K562 (cell line): ENCODE measurements around the gene LIAS. TPM values are rescaled to one million over a fixed set of nuclear protein-coding genes. Genes with fewer than 3 reads are reported as not detected.

Experiments
- ATAC-seq: fragments of 200-7000 bp; cut with Tn5 transposase; 3 replicates; pipeline ENCODE4 v1.9.1; 2020; ENCODE audit warnings: moderate library complexity
- BruUV-seq: library from RNA; stranded (reverse); fragments of 400-500 nt; replicated peaks from 2 replicates; lab custom pipeline; 2021; lab: Mats Ljungman, UMichigan
- CTCF ChIA-PET: fragments of 300-600 bp; formaldehyde crosslinking; extraction: SDS; loops from one replicate; lab custom pipeline; 2021; ENCODE audit warnings: low intra/inter-chr PET ratio; lab: Yijun Ruan, JAX
- POLR2A ChIA-PET: fragments of 300-600, 350-650 bp; sonication (Branson Sonifier 250); formaldehyde crosslinking; extraction: SDS; loops from one replicate; lab custom pipeline; 2021; ENCODE audit warnings: antibody characterized with exemption, inconsistent platforms; lab: Yijun Ruan, JAX
- DNase-seq, 4 experiments: peaks; one replicate each; pipeline versions ENCODE4 v3.0.0 to v3.0.0-alpha.2; 2011 to 2018; ENCODE audit warnings: low spot score in 3 of 4, mixed read lengths in 3 of 4; ENCODE audit errors: extremely low read depth in 1 of 4
- FAIRE-seq: peaks from 2 replicates; lab custom pipeline; 2011; peaks lifted over from hg19 to GRCh38; lab: Jason Lieb, UNC
- H2AFZ ChIP-seq: 2 replicates; pipeline ENCODE4 v1.6.0; 2011; ENCODE audit warnings: low read depth, low read length, control low read depth, inconsistent platforms
- H3K27ac ChIP-seq: fragments of 200-600 bp; 3 replicates; pipeline ENCODE4 v1.8.0; 2011; ENCODE audit warnings: low read depth, mild to moderate bottlenecking, control low read depth, inconsistent platforms, low read length, moderate library complexity, mixed read lengths; ENCODE audit errors: extremely low read depth
- H3K27me3 ChIP-seq, 2 experiments: fragments of 300-600 bp in 1 of 2; 2 replicates in 1 of 2; 3 replicates in 1 of 2; pipeline versions ENCODE4 v1.6.0 to v1.8.0; 2011; ENCODE audit warnings: inconsistent platforms in 2 of 2, low read length in 2 of 2, mild to moderate bottlenecking in 1 of 2, mixed read lengths in 1 of 2, moderate library complexity in 1 of 2; ENCODE audit not compliant: control insufficient read depth in 2 of 2, insufficient read depth in 2 of 2
- H3K36me3 ChIP-seq: fragments of 300-600 bp; 3 replicates; pipeline ENCODE4 v1.8.0; 2011; ENCODE audit warnings: mild to moderate bottlenecking, low read length, inconsistent platforms; ENCODE audit not compliant: control insufficient read depth, insufficient read depth
- H3K4me1 ChIP-seq, 2 experiments: fragments of 200-600 bp in 1 of 2; replicated peaks in 1 of 2; 2 replicates in 1 of 2; 3 replicates in 1 of 2; pipeline versions ENCODE4 v1.5.1 to v1.8.0; 2011; ENCODE audit warnings: inconsistent platforms in 2 of 2, low read length in 2 of 2, mild to moderate bottlenecking in 1 of 2, mixed read lengths in 1 of 2, moderate library complexity in 1 of 2; ENCODE audit not compliant: control insufficient read depth in 2 of 2, insufficient read depth in 2 of 2
- H3K4me2 ChIP-seq: 2 replicates; pipeline ENCODE4 v1.6.1; 2011; ENCODE audit warnings: low read length, control low read depth, inconsistent platforms, mixed read lengths; ENCODE audit not compliant: insufficient read depth
- H3K4me3 ChIP-seq: fragments of 200-600 bp; sonication (generic), shearing (Covaris generic); 2 replicates; pipeline ENCODE4 v1.5.1; 2016; ENCODE audit warnings: control low read depth, inconsistent platforms
- H3K79me2 ChIP-seq: fragments of 200-600 bp; 3 replicates; pipeline ENCODE4 v1.8.0; 2011; ENCODE audit warnings: low read length, inconsistent platforms; ENCODE audit not compliant: control insufficient read depth, insufficient read depth
- H3K9ac ChIP-seq, 2 experiments: 2 replicates each; pipeline versions ENCODE4 v1.6.0 to v1.6.1; 2011; ENCODE audit warnings: low read depth in 2 of 2, low read length in 2 of 2, control low read depth in 1 of 2, inconsistent platforms in 1 of 2, mild to moderate bottlenecking in 1 of 2, mixed read lengths in 1 of 2; ENCODE audit not compliant: insufficient read depth in 1 of 2
- H3K9me1 ChIP-seq: one replicate; pipeline ENCODE4 v1.6.0; 2011; ENCODE audit warnings: inconsistent platforms, mild to moderate bottlenecking, low read length, moderate library complexity; ENCODE audit not compliant: control insufficient read depth, insufficient read depth
- H3K9me3 ChIP-seq: replicated peaks from 2 replicates; pipeline ENCODE4 v1.5.1; 2011; ENCODE audit warnings: low read depth, low read length, inconsistent platforms; ENCODE audit not compliant: control insufficient read depth, insufficient read depth
- H4K20me1 ChIP-seq: replicated peaks from 2 replicates; pipeline ENCODE4 v1.6.1; 2011; ENCODE audit warnings: low read length, inconsistent platforms, mixed read lengths; ENCODE audit not compliant: control insufficient read depth, insufficient read depth
- ATF4 ChIP-seq: fragments of 450-650 bp; formaldehyde crosslinking; IDR thresholded peaks from 2 replicates; pipeline ENCODE4 v1.4.0; 2022; ENCODE audit warnings: mild to moderate bottlenecking, moderate library complexity
- FOXM1 ChIP-seq, 2 experiments: fragments of 450-650 bp in 1 of 2; sonication (generic) in 1 of 2; formaldehyde crosslinking in 1 of 2; IDR thresholded peaks; 2 replicates each; pipeline versions ENCODE4 v1.6.1 to v1.9.0; 2017 to 2022; ENCODE audit warnings: low read depth in 2 of 2, mild to moderate bottlenecking in 2 of 2, missing genetic modification reagents in 1 of 2, moderate library complexity in 1 of 2
- GMEB1 ChIP-seq: fragments of 250-450 bp; sonication (Bioruptor Pico); IDR thresholded peaks from 2 replicates; pipeline ENCODE4 v1.4.0; 2020; ENCODE audit warnings: mild to moderate bottlenecking
- MCM2 ChIP-seq: fragments of 450-650 bp; IDR thresholded peaks from 2 replicates; pipeline ENCODE4 v1.6.1; 2017; ENCODE audit warnings: low read depth, mild to moderate bottlenecking
- MNT ChIP-seq, 2 experiments: fragments of 450-650 bp; conservative IDR thresholded peaks; 2 replicates each; pipeline ENCODE4 v1.6.1; 2017; ENCODE audit warnings: mild to moderate bottlenecking in 2 of 2, moderate library complexity in 2 of 2
- MTA1 ChIP-seq: fragments of 450-650 bp; IDR thresholded peaks from 2 replicates; pipeline ENCODE4 v1.6.1; 2017; ENCODE audit warnings: borderline replicate concordance
- NRF1 ChIP-seq, 2 experiments: fragments of 450-650 bp; IDR thresholded peaks in 1 of 2; conservative IDR thresholded peaks in 1 of 2; 2 replicates each; pipeline ENCODE4 v1.6.1; 2014; ENCODE audit warnings: mild to moderate bottlenecking in 2 of 2
- POLR2AphosphoS2 ChIP-seq: IDR thresholded peaks from 2 replicates; pipeline ENCODE4 v1.6.1; 2012; ENCODE audit warnings: low read length, improper control_type of control experiment
- SAFB ChIP-seq: fragments of 200-400 bp; formaldehyde crosslinking; IDR thresholded peaks from 2 replicates; pipeline ENCODE4 v1.6.1; 2017; ENCODE audit warnings: low read depth, low read length, borderline replicate concordance
- SMAD2 ChIP-seq: fragments of 150-350 bp; IDR thresholded peaks from 2 replicates; pipeline ENCODE4 v1.6.1; 2014; ENCODE audit warnings: low read depth, mild to moderate bottlenecking, low read length
- TEAD1 ChIP-seq, 2 experiments: fragments of 450-650 bp in 1 of 2; sonication (generic) in 1 of 2; formaldehyde crosslinking; IDR thresholded peaks; 2 replicates each; pipeline versions ENCODE4 v1.4.0 to v1.8.0; 2020 to 2022; ENCODE audit warnings: mild to moderate bottlenecking in 2 of 2, missing genetic modification reagents in 1 of 2
- ZHX1 ChIP-seq: fragments of 150-350 bp; conservative IDR thresholded peaks from 2 replicates; pipeline ENCODE4 v1.6.1; 2014; ENCODE audit warnings: low read length
- ZNF239 ChIP-seq: fragments of 250-450 bp; sonication (Bioruptor Pico); IDR thresholded peaks from 2 replicates; pipeline ENCODE4 v1.4.0; 2020; ENCODE audit warnings: mild to moderate bottlenecking
- ZNF445 ChIP-seq: fragments of 250-450 bp; sonication (Bioruptor Pico); IDR thresholded peaks from 2 replicates; pipeline ENCODE4 v1.4.0; 2020; ENCODE audit warnings: low read depth, mild to moderate bottlenecking, moderate library complexity
- ZNF57 ChIP-seq: fragments of 450-650 bp; formaldehyde crosslinking; IDR thresholded peaks from 2 replicates; pipeline ENCODE4 v1.4.0; 2020; ENCODE audit warnings: mild to moderate bottlenecking, moderate library complexity
- ZSCAN32 ChIP-seq: fragments of 450-650 bp; formaldehyde crosslinking; IDR thresholded peaks from 2 replicates; pipeline ENCODE4 v1.4.0; 2020; ENCODE audit warnings: mild to moderate bottlenecking, moderate library complexity
- WGBS: fragments of 100-300 bp; shearing (Covaris generic); methylation state at CpG from one replicate; pipeline ENCODE4 v1.1.6; 2016; ENCODE audit warnings: low coverage, mixed read lengths; ENCODE audit not compliant: insufficient coverage; ENCODE audit errors: missing lambda C conversion rate; 5-methylcytosine and 5-hydroxymethylcytosine counted together
- in situ Hi-C: fragments of 300-500 bp; cut with MboI; formaldehyde crosslinking; loops from 4 replicates; pipeline ENCODE4 v1.15.0; 2018; ENCODE audit warnings: inconsistent platforms, mixed read lengths
- intact Hi-C: fragments of 100-400 bp; cut with micrococcal nuclease; formaldehyde crosslinking; loops from 2 replicates; pipeline ENCODE4 v1.14.2; 2022
- polyA plus RNA-seq, 8 experiments: library from polyadenylated mRNA; depleted of rRNA in 4 of 8; stranded (reverse) in 5 of 8; unstranded in 3 of 8; fragments of >200 nt; fragmentation: Nextera tagmentation in 2 of 8; fragmentation: Illumina TruSeq in 1 of 8; extraction: Ambion mirVana in 2 of 8; extraction: Trizol in 1 of 8; gene quantifications; 2 replicates each; pipeline versions ENCODE4 v1.2.1 to v1.2.3, GENCODE V29; 2011 to 2014; ENCODE audit warnings: inconsistent platforms in 1 of 8, missing spikeins in 1 of 8
- total RNA-seq, 7 experiments: library from RNA; depleted of rRNA in 6 of 7; stranded (reverse); fragments of >200 nt in 6 of 7; fragmentation: Illumina TruSeq in 2 of 7; extraction: Trizol in 2 of 7; gene quantifications; 2 replicates each; pipeline versions ENCODE4 v1.2.1 to v1.2.3, GENCODE V29; 2011 to 2021; ENCODE audit warnings: low replicate concordance in 1 of 7

Gene LIAS
- total and polyA plus RNA-seq, 9 of the 15 experiments (the other 6 are each of a cell fraction or from before 2014, with no cell fraction given) = 21.9 to 57.1 (median 42.1) TPM

- Histone ChIP-seq H3K9ac (no peak overlapping the region), H3K4me3 (no peak overlapping the region), H3K4me2 (no peak overlapping the region), H3K27me3 (no peaks in the 10 kb centered on the region), H3K79me2 (no peaks in the 10 kb centered on the region), H4K20me1 (no peaks in the 10 kb centered on the region), H3K9me3 (no peaks in the 10 kb centered on the region), H3K27ac (no peak overlapping the region), H3K4me1 (peaks cover 4 to 6% of the 10 kb centered on the region in 2 experiments; a peak in 4 of 5 replicates), H3K36me3 (peaks cover 53% of the 10 kb centered on the region; the same call in 2 of the 3 replicates), H3K9me1 (no peaks in the 10 kb centered on the region)
- WGBS = 89% methylated on average over 5 of the region's 5 CpGs
- intact Hi-C loops = no loop called here
- TSS peak; percentile 49 for BruUV-seq
- no peak for ATAC-seq
- CTCF ChIA-PET = no interaction called here
- in situ Hi-C loops = no loop called here
- POLR2A ChIA-PET = interaction anchor here (0.8 to 1.2 kb wide), 2 partner anchors 11 to 31 kb away, joined by 3 read pairs; no protein-coding TSS in a partner anchor
- no peak for TF ChIP-seq TEAD1 (CRISPR knock-in tag; IDR thresholded peaks at IDR 0.05)
- no peak for TF ChIP-seq MTA1
- no peak for TF ChIP-seq ZHX1
- no peak for TF ChIP-seq ZNF239 (CRISPR knock-in tag)
- TF ChIP-seq ZNF445 (CRISPR knock-in tag) = no peak
- TF ChIP-seq ZNF57 = no peak
- TF ChIP-seq MCM2 = no peak
- TF ChIP-seq ZSCAN32 (CRISPR knock-in tag) = no peak
- TF ChIP-seq NRF1 (conservative IDR thresholded peaks at IDR 0.05 in 1 of 2, IDR thresholded peaks at IDR 0.05 in 1 of 2) = no peak
- TF ChIP-seq MNT (conservative IDR thresholded peaks at IDR 0.05) = no peak
- TF ChIP-seq POLR2AphosphoS2 = no peak
- TF ChIP-seq GMEB1 (CRISPR knock-in tag) = no peak
- TF ChIP-seq FOXM1 (IDR thresholded peaks at IDR 0.05; ENCODE audit: low read depth) = no peak
- no peak for TF ChIP-seq FOXM1 (CRISPR knock-in tag; IDR thresholded peaks at IDR 0.05; ENCODE audit: low read depth)
- no peak for TF ChIP-seq ATF4 (CRISPR knock-in tag)
- no peak for TF ChIP-seq SAFB
- no peak for TF ChIP-seq SMAD2
- TF ChIP-seq, all 486 proteins: peak for 0
- no peak for DNase-seq
- no peak overlapping the region for H2AFZ ChIP-seq
- FAIRE-seq = no peak
These were observed 51.6 kb downstream of the LIAS start for GRCh38 chr4:39510348-39510929.
